GM21447 (cell line): ENCODE results near the gene PPA2.

Source experiments
- ATAC-seq: cut with Tn5 transposase; IDR thresholded peaks from one replicate; pipeline ENCODE4 v1.9.1; 2021; ENCODE audit not compliant: unreplicated experiment

The PPA2 gene

DNA sequence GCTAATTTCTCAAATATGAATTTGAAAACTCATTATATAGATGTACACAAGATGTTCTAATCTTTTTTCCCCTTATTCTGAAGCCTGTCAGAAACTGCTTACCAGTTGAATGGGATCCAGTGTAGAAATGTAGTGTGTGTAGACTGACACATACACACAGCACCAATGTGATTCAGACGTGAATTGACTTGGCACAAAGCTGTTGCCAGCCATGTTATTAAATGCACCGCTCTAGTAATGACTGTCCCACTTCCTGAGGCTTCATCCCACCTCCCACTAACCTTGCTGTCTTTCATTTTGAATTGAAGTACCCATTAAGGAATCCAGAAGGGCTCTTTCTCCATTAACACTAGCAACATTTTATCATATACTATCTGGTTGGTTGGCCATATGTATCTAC is 146.6 kb downstream of the PPA2 start:
- no peak for ATAC-seq
